ENCODE measurements around the gene RBL2. TPM values are rescaled to one million over a fixed set of nuclear protein-coding genes. Genes with fewer than 3 reads are reported as not detected.
"Not testable (repeated sequence)": the region's sequence is repeated elsewhere in the genome, so short reads cannot be mapped to it uniquely, and the experiment has no call there.

The RBL2 gene
- total RNA-seq, 3 donors from 2014 or later = 55.0 to 75.6 (median 75.2) TPM

DNA sequence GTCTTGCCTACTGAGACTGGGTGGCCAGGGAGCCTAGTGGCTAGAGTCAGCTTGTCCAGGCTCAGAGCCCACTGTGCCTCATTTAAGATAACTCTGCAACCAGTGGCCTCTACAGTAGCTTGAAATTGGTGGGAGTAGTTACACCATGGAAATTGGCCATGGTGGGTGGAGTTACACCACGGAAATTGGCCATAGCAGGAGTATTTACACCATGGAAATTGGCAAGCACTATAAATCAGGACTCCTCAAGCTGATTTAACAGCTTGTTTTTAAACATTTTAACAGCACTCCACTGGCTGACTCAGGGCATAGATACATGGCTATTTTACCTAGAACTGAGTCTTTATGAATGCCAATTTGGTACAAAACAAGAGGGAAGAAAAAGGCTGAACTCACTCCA is 96.5 kb downstream of the RBL2 start:
- ATAC-seq = no peak
- intact Hi-C loops (cut with DNase I, micrococcal nuclease) = no loop called here

DNA sequence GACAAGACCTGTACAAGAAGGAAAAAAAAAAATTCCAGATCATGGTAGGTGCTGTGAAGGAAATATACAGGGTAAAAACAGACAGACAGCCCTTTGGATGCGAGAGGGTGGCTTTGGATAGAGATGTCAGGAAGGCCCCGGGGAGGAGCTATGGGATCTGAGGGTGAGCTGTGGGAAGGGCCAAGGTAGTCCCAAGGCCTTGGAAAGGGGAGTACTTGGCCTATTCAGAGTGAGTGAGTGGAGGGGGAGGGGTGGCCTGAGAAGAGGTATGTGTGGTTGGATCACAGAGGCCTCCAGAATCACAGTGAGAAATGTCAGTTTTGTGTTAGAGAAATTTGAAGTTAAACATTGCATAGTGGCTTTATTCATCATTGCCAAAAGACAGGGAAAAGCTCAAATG is 99.9 kb downstream of the RBL2 start:
- intact Hi-C loops (cut with DNase I, micrococcal nuclease) = no loop called here
- Histone ChIP-seq H3K36me3 (ENCODE audit: low read depth) (no peaks in the 10 kb centered on the region), H3K4me3 (no peak overlapping the region), H3K9me3 (no peaks in the 10 kb centered on the region), H3K4me1 (ENCODE audit: low read depth) (no peaks in the 10 kb centered on the region)
- no peak for DNase-seq
- no peak for ATAC-seq
- TF ChIP-seq, protein P1, sequence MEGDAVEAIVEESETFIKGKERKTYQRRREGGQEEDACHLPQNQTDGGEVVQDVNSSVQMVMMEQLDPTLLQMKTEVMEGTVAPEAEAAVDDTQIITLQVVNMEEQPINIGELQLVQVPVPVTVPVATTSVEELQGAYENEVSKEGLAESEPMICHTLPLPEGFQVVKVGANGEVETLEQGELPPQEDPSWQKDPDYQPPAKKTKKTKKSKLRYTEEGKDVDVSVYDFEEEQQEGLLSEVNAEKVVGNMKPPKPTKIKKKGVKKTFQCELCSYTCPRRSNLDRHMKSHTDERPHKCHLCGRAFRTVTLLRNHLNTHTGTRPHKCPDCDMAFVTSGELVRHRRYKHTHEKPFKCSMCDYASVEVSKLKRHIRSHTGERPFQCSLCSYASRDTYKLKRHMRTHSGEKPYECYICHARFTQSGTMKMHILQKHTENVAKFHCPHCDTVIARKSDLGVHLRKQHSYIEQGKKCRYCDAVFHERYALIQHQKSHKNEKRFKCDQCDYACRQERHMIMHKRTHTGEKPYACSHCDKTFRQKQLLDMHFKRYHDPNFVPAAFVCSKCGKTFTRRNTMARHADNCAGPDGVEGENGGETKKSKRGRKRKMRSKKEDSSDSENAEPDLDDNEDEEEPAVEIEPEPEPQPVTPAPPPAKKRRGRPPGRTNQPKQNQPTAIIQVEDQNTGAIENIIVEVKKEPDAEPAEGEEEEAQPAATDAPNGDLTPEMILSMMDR (IDR thresholded peaks at IDR 0.05) = no peak

More for the DNA sequence above, 96.5 kb downstream of the RBL2 start:
- DNase-seq = no peak
- Histone ChIP-seq H3K9me3 (no peaks in the 10 kb centered on the region), H3K4me1 (ENCODE audit: low read depth) (no peaks in the 10 kb centered on the region), H3K4me3 (no peak overlapping the region), H3K36me3 (ENCODE audit: low read depth) (no peaks in the 10 kb centered on the region)
- TF ChIP-seq, protein P1 (IDR thresholded peaks at IDR 0.05) = no peak

DNA sequence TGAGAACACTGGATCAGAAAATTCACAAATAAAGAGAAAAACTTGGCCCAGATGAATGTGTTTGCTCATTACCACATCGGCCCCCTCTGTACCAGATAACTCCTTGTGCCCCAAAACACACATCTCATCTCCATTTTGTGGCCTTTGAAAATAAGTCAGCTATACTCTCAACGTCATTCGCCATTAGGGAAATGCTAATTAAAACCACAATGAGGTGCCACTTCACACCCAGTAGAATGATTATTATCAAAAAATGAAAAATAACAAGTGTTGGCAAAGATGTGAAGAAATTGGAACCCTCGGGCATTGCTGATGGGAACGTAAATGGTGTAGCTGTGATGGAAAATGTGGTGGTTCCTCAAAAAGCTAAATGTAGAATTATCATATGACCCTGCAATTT is 103.4 kb downstream of the RBL2 start:
- intact Hi-C loops (cut with DNase I, micrococcal nuclease) = no loop called here

DNA sequence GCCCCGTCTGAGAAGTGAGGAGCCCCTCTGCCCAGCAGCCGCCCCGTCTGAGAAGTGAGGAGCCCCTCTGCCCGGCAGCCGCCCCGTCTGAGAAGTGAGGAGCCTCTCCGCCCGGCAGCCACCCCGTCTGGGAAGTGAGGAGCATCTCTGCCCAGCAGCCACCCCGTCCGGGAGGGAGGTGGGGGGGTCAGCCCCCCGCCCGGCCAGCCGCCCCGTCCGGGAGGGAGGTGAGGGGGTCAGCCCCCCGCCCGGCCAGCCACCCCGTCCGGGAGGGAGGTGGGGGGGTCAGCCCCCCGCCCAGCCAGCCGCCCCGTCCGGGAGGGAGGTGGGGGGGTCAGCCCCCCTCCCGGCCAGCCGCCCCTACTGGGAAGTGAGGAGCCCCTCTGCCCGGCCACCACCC is 105.1 kb downstream of the RBL2 start:
- DNase-seq; H3K9me3 ChIP-seq; intact Hi-C loops (cut with DNase I, micrococcal nuclease); ATAC-seq; H3K36me3 ChIP-seq (ENCODE audit: low read depth); H3K4me1 ChIP-seq (ENCODE audit: low read depth); H3K4me3 ChIP-seq: not testable (repeated sequence)

More for the DNA sequence above, 103.4 kb downstream of the RBL2 start:
- ATAC-seq = no peak
- no peak for DNase-seq
- no peaks in the 10 kb centered on the region for H3K36me3 ChIP-seq (ENCODE audit: low read depth)
- no peak overlapping the region for H3K4me3 ChIP-seq
- H3K4me1 ChIP-seq (ENCODE audit: low read depth) = no peaks in the 10 kb centered on the region
- TF ChIP-seq, protein P1 (IDR thresholded peaks at IDR 0.05) = no peak
- H3K9me3 ChIP-seq = no peaks in the 10 kb centered on the region

DNA sequence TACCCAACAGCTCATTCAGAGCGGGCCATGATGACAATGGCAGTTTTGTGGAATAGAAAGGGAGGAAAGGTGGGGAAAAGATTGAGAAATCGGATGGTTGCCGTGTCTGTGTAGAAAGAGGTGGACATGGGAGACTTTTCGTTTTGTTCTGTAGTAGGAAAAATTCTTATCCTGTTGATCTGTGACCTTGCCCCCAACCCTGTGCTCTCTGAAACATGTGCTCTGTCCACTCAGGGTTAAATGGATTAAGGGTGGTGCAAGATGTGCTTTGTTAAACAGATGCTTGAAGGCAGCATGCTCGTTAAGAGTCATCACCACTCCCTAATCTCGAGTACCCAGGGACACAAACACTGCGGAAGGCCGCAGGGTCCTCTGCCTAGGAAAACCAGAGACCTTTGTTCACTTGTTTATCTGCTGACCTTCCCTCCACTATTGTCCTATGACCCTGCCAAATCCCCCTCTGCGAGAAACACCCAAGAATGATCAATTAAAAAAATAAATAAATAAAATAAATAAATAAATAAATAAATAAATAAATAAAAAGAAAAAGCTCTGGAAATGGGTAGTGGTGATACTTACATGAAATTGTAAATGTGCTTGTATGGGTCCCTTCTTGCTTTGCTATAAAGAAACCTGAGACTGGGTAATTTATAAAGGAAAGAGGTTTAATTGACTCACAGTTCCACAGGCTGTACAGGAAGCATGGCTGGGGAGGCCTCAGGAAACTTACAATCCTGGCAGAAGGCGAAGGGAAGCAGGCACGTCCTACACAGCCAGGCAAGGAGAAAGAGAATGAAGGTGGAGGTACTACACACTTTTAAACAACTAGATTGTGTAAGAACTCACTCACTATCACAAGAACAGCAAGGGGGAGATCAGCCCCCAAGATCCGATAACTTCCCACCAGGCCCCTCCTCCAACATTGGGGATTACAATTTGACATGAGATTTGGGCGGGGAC is 105.8 kb downstream of the RBL2 start:
- intact Hi-C loops (cut with DNase I, micrococcal nuclease); ATAC-seq; H3K36me3 ChIP-seq (ENCODE audit: low read depth); DNase-seq; H3K4me1 ChIP-seq (ENCODE audit: low read depth); H3K9me3 ChIP-seq; H3K4me3 ChIP-seq: not testable (repeated sequence)

Other genes with a start within 250 kb of the RBL2 start
- 10 to 100 TPM; 28.1 to 54.4 (median 37.6) TPM for gene AKTIP, start 68.7 kb downstream of the RBL2 start, total RNA-seq

Data from mucosa of descending colon (tissue), 3 donors.